IPS-15b (cell line): ENCODE data around the gene NFATC2.

Experiments used
- H3K27me3 ChIP-seq: one replicate; pipeline ENCODE4 v1.6.1; 2013; ENCODE audit warnings: low read length; ENCODE audit not compliant: control insufficient read depth, insufficient read depth
- H3K36me3 ChIP-seq: one replicate; pipeline ENCODE4 v1.6.1; 2013; ENCODE audit warnings: low read length; ENCODE audit not compliant: control insufficient read depth, insufficient read depth
- H3K4me1 ChIP-seq: one replicate; pipeline ENCODE4 v1.6.1; 2013; ENCODE audit warnings: mild to moderate bottlenecking, low read length; ENCODE audit not compliant: control insufficient read depth, insufficient read depth
- H3K4me3 ChIP-seq: one replicate; pipeline ENCODE4 v1.5.1; 2013; ENCODE audit warnings: low read depth, low read length
- H3K9ac ChIP-seq: one replicate; pipeline ENCODE4 v1.6.1; 2013; ENCODE audit warnings: low read depth, mild to moderate bottlenecking, low read length
- H3K9me3 ChIP-seq: one replicate; pipeline ENCODE4 v1.6.1; 2013; ENCODE audit warnings: mild to moderate bottlenecking, low read length; ENCODE audit not compliant: control insufficient read depth, insufficient read depth

NFATC2 gene

GRCh38 chr20:51382111-51382985 is 160.2 kb downstream of the NFATC2 start:
- Histone ChIP-seq H3K4me3 (no peak overlapping the region), H3K36me3 (no peaks in the 10 kb centered on the region), H3K27me3 (no peaks in the 10 kb centered on the region), H3K9ac (no peak overlapping the region), H3K9me3 (no peaks in the 10 kb centered on the region), H3K4me1 (peaks cover 10% of the 10 kb centered on the region)

- Histone ChIP-seq H3K9ac (no peak overlapping the region), H3K36me3 (no peaks in the 10 kb centered on the region), H3K4me1 (peaks cover 3% of the 10 kb centered on the region), H3K9me3 (no peaks in the 10 kb centered on the region), H3K4me3 (no peak overlapping the region), H3K27me3 (no peaks in the 10 kb centered on the region)
These were observed 161.0 kb downstream of the NFATC2 start for GRCh38 chr20:51381557-51381956.

DNA sequence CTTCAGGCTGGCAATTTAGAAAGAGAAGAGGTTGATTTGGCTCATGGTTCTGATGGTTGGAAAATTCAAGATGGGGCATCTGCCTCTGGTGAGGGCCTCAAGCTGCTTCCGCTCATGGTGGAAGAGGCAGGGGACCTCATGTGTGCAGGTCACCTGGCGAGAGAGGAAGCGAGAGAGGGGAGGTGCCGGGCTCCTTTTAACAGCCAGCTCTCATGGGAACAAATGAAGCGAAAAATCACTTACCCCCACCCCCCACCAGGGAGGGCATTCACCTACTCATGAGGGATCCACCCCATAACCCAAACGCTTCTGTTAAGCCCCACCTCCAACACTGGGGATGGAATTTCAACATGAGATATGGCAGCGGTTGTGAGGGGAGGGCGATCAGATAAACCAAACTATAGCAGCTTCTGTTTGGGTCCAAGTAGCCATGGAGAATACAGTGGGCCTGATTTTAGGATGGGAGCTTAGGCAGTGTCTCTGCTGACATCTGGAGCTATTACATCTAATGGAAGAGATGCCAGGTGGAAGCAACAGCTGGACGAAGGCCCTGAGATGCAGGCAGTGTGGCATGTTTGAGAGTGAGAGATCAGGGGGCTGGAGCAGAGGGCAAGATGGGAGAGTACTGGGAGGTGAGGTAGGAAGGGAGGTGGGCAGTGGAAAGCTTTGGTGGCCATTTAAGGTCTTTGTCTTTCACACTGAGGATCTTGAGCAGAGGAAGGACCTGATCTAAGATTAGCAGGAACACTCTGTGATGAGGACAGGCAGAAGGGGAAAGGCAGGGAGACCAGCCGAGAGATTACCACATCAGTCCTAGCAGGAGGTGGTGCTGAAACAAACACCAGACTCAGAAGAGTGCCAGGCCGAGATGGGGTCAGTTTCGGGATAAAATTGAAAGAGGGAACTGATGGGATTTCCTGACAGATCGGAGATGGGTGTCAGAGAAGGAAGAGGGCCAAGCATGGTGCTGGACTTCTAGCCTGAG is 161.8 kb downstream of the NFATC2 start:
- Histone ChIP-seq H3K4me3 (no peak overlapping the region), H3K9me3 (no peaks in the 10 kb centered on the region), H3K27me3 (no peaks in the 10 kb centered on the region), H3K9ac (no peak overlapping the region), H3K36me3 (no peaks in the 10 kb centered on the region), H3K4me1 (no peaks in the 10 kb centered on the region)

DNA sequence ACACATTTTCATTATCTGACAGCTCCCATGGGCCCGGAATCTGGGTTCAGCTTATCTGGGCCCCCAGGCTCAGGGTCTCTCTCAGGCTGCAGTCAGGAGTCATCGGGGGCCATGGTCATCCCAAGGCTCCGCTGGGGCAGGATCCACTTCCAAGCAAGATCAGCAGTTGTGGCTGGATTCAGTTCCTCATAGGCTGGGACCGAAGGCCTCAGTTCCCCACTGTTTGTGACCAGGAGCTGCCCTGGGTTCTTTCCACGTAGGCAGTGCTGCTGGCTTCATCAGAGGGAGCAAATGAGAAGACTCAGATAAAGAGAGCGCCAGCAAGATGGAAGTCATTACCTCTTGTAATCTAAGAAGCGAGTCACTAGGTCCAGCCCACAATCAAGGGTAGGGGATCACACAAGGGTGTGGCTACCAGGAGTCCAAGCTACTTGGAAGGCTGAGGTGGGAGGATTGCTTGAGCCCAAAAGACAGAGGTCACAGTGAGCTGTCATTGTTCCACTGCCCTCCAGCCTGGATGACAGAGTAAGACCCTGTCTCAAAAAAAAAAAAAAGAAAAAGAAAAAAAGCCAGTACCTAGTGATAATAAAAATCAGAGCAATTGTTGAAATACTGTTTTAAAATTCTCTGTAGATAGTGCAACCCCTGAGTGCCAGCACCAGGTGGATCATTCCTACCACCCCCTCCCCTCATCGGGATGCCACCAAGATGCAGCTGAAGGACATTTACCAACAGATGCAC is 162.7 kb downstream of the NFATC2 start:
- Histone ChIP-seq H3K4me3 (no peak overlapping the region), H3K9me3 (no peaks in the 10 kb centered on the region), H3K4me1 (no peaks in the 10 kb centered on the region), H3K27me3 (no peaks in the 10 kb centered on the region), H3K36me3 (no peaks in the 10 kb centered on the region), H3K9ac (no peak overlapping the region)

DNA sequence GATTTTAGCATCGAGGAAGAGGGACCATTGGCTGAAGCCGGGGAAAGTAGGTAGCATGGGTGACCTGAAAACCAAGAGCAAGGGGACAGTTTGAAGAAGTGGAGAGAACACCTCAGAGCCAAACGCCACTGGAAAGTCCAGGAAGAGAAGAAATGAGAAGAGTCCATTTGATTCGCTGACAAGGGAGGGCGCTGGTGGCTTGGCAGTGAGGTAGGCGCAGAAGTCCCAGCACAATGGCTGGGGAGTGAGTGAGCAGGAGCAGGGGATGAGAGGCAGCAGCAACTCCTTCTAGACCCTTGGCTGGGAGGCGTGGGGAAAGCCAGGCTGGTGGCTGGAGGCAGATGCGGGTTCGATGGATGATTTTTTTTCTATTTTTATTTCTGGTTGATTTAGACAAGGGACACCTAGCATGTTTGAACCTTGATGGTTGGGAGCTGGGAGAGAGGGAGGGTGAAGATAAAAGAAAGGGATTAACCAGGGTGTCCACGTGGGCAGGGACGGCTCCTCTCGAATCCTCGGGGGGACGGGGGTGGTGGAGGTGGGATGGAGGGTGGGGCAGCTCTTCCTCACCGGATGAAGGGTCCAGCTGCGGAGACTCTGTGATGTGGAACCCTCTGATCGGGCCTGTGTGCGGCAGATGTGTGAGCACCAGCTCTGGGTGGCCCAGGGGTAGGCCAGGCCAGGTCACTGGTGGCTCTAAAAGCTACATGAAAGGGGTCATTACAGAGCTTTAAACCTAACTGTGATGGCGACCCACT is 164.2 kb downstream of the NFATC2 start:
- Histone ChIP-seq H3K36me3 (no peaks in the 10 kb centered on the region), H3K27me3 (no peaks in the 10 kb centered on the region), H3K9me3 (no peaks in the 10 kb centered on the region), H3K9ac (no peak overlapping the region), H3K4me1 (no peaks in the 10 kb centered on the region), H3K4me3 (no peak overlapping the region)

DNA sequence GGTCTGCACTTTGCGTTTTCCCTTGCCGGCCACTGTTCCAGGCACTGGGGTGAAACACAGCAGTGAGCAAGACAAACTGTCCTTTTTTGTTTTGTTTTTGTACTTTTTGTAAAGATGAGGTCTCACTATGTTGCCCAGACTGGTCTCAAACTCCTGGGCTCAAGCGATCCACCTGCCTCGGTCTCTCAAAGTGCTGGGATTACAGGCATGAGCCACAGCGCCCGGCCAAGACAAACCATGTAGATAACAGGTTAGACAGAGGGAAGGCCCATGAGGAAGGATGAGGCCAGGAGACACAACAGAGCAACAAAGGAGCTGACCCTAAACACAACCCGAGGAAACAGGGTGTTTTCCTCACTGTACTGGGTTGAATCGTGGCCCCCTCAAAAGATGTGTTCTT is 165.4 kb downstream of the NFATC2 start:
- Histone ChIP-seq H3K36me3 (no peaks in the 10 kb centered on the region), H3K4me3 (no peak overlapping the region), H3K4me1 (no peaks in the 10 kb centered on the region), H3K9ac (no peak overlapping the region), H3K27me3 (no peaks in the 10 kb centered on the region), H3K9me3 (no peaks in the 10 kb centered on the region)

- Histone ChIP-seq H3K36me3 (no peaks in the 10 kb centered on the region), H3K4me3 (no peak overlapping the region), H3K27me3 (no peaks in the 10 kb centered on the region), H3K9me3 (no peaks in the 10 kb centered on the region), H3K9ac (no peak overlapping the region), H3K4me1 (no peaks in the 10 kb centered on the region)
These were observed 166.4 kb downstream of the NFATC2 start for GRCh38 chr20:51376111-51376510.

GRCh38 chr20:51375561-51375960 is 167.0 kb downstream of the NFATC2 start:
- Histone ChIP-seq H3K4me1 (no peaks in the 10 kb centered on the region), H3K4me3 (no peak overlapping the region), H3K36me3 (no peaks in the 10 kb centered on the region), H3K27me3 (no peaks in the 10 kb centered on the region), H3K9ac (no peak overlapping the region), H3K9me3 (no peaks in the 10 kb centered on the region)

DNA sequence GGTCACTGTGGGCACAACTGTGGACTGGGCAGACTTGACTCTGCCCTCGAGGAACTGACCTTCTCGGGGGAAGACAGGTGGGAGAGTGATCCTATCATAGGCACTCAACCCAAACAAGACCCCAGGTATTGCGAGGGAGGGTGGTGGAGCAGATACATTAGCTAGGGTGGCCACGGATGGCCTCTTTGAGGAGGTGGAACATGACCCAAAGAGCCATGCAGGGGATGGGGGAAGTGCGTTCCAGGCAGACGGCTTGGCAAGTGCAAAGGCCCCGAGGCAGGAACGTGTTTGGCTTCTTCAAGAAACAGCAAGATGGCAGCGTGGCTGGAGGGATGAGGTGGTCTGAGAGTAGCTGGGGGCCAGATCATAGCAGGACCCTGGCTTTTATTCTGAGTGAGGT is 167.6 kb downstream of the NFATC2 start:
- H3K9me3 ChIP-seq, result no peaks in the 10 kb centered on the region
- no peak overlapping the region for H3K4me3 ChIP-seq
- H3K27me3 ChIP-seq, result no peaks in the 10 kb centered on the region
- H3K36me3 ChIP-seq, result no peaks in the 10 kb centered on the region
- no peak overlapping the region for H3K9ac ChIP-seq
- no peaks in the 10 kb centered on the region for H3K4me1 ChIP-seq

- H3K36me3 ChIP-seq, result no peaks in the 10 kb centered on the region
- H3K9me3 ChIP-seq, result no peaks in the 10 kb centered on the region
- no peak overlapping the region for H3K4me3 ChIP-seq
- no peak overlapping the region for H3K9ac ChIP-seq
- no peaks in the 10 kb centered on the region for H3K27me3 ChIP-seq
- no peaks in the 10 kb centered on the region for H3K4me1 ChIP-seq
These were observed 168.1 kb downstream of the NFATC2 start for GRCh38 chr20:51374456-51374830.
